Anterior cingulate cortex (tissue), 58 donors: ENCODE measurements around the gene CPEB4.

ENCODE experiments used
- DNase-seq, 58 donors: peaks; one replicate each; lab custom pipeline; 2025; lab: John Stamatoyannopoulos, UW

CPEB4 gene

DNA sequence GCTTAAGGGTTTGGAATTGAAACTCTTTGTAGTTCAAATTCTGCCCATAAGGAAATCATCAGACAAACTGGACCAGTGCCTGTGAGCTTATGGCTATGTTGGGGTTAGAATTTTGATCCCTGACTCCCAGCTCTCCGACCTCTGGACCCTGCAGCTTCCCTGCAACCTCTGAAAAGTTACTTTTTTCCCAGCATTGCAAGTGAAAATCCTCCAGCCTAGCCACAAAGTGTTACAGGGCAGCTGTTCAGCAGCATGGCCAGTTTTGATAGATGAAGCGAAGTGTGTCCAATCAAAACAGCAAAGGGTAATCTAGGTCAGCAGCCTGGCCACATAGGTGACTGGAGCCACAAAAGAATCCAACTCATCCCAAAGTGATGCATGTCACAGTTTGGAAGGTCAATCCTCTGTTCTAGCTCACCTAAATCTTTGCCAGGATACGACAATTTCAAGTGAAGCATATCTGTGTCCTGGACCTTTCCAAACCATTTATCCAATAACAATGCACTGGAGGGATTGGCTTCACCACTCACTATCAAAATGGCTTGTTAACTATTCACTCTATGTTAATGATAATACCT lies 4.7 kb upstream of the CPEB4 start:
- DNase-seq, result no peak

- no peak for DNase-seq
These were observed 3.6 kb upstream of the CPEB4 start for GRCh38 chr5:173884402-173885053.

DNA sequence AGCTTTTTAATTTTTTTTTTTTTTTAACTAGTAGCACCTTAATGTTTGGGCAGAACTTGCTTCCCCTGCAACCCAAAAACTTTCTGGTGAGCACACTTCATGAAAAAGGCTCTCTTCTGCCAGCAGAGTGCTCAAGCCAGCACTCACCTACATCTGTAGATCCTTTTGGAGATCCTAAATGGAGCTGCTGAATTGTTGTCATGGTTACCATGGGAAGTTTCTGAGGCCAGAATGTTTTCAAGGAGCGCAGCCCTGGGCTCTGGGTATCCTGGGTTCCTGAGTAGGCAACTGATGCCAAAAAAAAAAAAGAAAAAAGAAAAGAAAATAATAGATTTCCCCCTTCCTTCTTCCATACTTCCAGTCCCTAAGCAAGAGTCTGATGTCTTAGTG lies 3.1 kb upstream of the CPEB4 start:
- no peak for DNase-seq

- peak in 1 of 58 donors; percentile 22 for DNase-seq
These were observed 2.6 kb upstream of the CPEB4 start for GRCh38 chr5:173885475-173886010.

DNA sequence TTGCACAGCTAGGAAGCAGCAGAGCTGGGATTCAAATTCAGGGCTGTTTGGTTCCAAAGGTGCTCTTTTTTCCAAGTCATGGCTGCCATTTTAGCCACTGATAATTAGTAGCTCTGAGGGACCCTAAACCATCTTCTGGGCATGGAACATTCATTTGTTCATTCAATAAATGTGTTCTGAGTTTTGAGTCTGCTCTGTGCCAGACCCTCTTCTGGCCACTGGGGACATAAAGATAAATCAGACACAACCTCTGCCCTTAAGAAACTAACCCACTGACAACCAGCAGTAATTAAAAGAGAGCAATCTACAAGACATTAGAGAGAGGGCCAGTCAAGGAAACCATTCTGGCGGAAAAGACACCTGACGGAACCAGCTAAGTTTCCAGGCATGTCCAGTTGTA lies 2.0 kb upstream of the CPEB4 start:
- no peak for DNase-seq

- DNase-seq, result peak in 1 of 58 donors; percentile 15
These were observed 453 bp downstream of the CPEB4 start for GRCh38 chr5:173888473-173889131.

GRCh38 chr5:173890195-173890991 lies 2.2 kb downstream of the CPEB4 start:
- peak in 53 of 58 donors; percentile 15 to 77 (median 54) for DNase-seq

DNA sequence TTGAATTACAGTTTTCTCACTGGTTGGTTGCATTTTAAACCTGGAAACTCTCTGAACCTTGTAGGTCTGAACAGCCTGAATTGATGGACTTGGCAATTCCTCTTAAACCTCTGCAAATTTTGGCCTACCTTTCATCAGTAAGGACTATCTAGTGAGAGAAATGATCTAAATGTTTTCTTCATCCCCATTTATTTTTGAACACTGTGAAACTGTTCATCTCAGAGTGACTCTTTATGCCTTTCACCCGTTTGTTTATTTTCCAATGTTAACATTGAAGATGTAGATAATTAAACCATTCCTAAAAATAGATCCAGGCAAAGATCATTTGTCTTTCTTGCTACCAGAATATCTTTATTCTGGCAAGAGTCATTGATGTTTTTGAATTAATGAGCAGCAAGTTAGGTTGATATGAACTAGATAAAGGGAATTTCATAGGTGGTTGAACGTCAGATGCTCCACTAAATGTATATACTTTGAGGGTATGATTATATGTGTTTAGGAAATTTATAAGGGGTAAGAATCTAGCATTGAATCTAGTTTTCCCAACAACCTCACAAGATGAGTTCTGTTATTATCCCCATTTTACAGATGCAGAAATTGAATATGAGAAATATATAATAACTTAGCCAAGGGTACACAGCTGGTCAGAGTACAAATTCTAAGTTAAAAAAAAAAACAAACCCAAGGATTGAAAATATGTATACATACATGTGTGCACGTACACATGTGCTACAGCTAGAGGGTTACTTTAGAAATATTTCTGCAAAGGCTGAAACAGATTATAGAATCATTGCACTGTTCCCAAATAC lies 3.4 kb downstream of the CPEB4 start:
- DNase-seq, result no peak

- no peak for DNase-seq
These were observed 5.0 kb downstream of the CPEB4 start for GRCh38 chr5:173893192-173893561.

- no peak for DNase-seq
These were observed 7.4 kb downstream of the CPEB4 start for GRCh38 chr5:173895401-173896165.

GRCh38 chr5:173896631-173897030 lies 8.5 kb downstream of the CPEB4 start:
- DNase-seq, result no peak

DNA sequence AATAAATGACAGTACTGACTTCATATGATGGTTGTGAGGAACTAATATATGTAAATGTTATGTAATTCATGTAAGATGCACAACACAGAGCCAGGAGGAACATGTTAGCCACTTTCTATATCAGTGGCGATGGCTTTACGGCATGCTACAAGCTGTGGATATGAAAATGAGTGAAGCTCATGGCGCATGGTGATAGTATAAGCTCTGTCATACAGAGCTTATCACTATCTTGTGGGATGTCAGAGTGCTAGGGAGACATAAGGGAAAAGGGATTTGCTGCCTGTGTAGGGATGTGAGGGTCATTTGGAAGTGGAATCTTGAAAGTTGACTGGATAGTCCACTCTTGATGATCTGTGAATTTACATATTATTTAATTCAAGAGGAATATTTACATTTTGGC lies 13.6 kb downstream of the CPEB4 start:
- no peak for DNase-seq

- DNase-seq, result no peak
These were observed 14.2 kb downstream of the CPEB4 start for GRCh38 chr5:173902334-173902733.

DNA sequence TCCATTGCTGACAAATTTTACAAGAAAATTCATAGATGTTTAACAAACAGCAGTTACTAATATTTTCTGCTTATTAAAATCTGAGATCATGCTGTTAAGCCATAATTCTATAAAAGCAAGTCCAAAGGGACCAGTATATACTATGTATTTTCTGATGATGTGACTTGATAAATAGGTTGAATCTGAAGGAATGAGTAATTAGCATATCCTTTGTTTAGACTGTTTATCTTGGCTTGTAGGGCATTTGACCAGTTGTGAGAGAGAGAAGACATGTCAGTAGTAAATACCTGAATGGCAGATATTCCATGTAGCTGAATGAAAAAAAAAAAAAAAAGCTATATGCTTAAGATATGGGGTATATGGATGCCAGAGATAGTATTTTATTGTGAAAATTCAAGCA lies 14.6 kb downstream of the CPEB4 start:
- DNase-seq, result no peak

DNA sequence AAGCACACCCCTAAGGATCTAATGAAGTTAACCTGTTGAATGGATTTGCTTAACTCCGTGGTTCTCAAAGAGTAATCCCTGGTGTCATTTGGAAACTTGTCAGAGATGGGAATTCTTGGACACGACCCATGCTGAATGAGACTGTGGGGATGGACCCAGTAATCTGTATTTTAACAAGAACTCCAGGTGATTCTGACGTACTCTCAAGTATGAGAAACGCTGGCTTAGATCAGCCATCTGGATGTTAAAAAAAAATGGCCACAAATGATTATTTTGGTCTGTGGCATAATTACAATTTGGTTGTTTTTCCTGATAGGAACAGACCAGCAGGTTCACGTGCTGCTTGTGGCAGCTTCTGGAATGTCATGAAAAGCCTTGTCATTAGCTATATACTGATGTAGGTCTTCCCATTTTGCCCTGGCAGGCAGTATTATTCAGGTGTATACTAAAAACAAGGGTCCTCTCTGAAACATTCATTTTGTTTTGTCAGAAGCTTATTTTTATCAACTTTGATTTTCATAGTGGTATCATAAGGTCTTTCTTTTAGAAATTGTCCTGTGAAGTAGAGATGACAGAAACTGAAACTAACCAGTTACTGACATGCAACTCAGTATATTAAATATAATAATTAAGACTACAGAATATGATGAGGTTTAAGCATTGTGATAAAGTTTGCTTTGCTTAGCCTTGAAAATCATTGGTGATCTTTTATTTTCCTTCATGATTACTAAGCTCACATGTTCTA lies 15.4 kb downstream of the CPEB4 start:
- DNase-seq, result no peak

- no peak for DNase-seq
These were observed 16.0 kb downstream of the CPEB4 start for GRCh38 chr5:173904151-173904550.

DNA sequence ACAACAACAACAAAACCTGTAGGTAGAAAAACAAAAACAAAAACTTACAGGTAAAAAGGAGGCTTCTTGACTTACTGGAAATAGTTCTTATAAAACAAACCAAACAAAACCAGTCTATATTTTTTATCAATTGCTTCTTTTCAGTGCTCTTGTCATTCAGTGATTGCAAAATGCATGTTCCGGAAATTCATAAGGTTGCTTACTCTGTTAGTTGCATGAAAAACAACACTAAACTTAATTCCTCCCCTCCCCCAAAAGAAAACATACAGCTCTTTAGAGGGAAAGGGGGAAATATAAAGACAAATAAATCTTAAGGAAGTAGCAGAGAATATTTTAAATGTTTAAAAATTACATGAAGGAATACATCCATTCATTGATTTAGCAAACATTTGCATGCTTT lies 19.1 kb downstream of the CPEB4 start:
- DNase-seq, result no peak

- no peak for DNase-seq
These were observed 19.7 kb downstream of the CPEB4 start for GRCh38 chr5:173907686-173908371.
